Activated gamma-delta T cell (primary cell): ENCODE measurements around the gene ELF5.

Experiments
- DNase-seq: peaks from one replicate; lab custom pipeline; 2025; lab: John Stamatoyannopoulos, UW

Gene ELF5

DNA sequence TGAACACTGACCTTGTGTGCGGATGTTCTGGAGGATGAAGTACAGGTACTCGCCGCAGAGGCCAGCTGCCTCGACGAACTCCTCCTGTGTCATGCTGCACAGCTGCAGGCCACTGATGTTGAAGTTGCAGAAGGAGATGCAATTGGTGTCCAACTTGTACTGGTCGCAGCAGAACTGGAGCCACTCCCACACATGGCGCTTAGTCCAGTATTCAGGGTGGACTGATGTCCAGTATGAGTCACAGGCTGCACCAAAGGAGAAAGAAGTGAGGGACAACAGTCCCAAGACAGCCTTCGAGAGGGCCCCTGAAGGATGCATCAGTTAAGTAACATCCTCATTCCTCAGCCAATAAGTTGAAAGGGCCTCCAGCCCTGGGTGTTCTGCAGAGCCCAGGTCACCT, 20.1 kb downstream of the ELF5 start:
- DNase-seq = no peak

DNA sequence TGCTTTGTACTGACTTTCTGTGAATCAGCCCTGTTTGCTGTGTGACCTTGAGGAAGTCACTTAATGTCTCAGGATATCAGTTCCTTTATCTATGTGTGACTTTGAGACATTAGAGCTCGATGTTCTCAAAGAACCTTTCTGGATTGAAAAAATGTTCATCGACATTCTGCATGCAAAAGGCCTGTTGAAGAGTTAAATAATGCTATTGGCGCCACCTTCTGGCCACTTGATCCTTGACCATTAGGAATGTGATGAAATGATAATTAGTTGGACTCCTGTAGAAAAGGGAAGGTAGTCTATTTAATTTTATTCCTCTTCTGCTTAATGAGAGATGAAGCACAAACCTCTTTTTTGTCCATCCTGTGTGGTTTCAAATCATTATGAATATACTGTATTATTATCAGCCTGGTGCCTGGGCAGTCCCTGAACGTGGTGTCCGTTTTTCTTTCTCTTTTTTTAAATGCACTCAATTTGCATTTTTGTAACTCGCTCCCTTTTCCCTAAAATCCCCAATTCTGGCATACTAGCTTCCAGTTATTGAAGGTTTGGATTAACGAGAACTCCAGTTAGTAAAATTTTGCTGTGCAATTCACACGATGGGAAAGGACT, 20.7 kb downstream of the ELF5 start:
- no peak for DNase-seq

DNA sequence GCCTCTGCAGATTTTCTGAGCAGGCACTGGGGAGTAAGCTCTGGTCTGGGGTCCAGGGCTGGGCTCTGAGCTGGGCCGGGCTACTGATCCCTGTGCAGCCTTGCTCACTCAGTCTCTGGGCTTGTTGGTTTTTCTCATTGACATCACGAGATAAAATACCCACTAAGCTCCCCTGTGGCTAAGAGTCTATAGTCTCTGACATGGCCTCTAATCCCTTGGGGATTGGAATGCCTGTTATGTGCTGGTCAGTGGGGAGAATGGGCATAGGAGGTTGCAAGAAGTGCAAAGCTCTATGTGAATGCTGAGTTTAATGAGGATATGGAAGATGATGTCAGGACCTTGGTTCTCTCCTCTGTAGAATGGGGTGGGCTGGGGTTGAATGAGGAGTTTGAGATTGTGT, 23.3 kb downstream of the ELF5 start:
- no peak for DNase-seq

DNA sequence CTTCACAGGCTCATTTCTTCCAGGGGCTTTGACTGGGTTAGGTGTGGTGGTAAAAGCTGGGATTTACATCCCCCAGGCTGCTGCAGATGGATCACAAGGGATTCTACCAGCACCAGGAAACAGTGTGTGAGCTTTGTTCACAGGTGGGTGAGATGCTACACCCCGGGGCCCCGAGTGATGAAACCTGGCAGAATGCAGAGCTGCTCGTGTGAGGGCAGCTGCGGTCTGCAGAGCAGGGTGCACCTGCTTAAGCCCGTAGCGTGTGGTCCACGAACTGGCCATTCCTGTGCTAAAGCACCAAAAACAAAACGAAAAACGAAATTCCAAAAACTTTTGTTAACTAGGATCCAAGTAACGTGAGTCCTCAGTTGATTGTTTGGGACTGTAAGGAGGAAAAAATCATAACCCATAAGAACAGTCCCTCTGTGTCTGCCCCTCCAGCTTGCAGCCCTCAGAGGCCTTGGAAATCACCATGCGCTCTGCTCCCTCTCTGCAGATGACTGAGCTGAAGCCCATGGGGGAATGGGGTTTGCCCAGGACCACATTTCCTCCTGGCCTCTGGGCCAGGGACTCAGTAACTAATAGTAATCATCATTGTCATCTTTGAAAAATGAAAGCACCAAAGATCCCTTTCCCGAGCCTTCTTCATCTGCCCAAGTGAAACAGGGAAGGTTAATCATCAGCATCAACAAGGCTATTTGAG, 24.6 kb downstream of the ELF5 start:
- DNase-seq = no peak

DNA sequence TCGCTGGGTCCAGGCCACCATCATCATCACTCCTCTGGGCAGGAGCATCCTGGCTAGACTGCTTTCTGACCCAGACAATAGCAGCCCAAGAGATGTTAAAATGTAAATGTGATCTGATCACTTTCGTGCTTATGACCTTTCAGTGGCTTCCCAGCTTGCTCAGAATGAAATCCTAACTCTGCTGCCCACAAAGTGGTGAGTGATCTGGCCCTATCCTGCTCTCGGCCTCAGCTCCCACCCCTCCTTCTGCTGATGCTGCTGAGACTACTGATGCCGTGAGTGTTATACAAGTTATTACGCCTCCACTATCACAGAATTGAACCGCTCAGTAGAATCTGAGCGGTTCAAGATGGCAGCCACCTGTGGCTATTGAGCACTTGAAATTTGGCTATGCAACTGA, 26.2 kb downstream of the ELF5 start:
- DNase-seq = no peak

DNA sequence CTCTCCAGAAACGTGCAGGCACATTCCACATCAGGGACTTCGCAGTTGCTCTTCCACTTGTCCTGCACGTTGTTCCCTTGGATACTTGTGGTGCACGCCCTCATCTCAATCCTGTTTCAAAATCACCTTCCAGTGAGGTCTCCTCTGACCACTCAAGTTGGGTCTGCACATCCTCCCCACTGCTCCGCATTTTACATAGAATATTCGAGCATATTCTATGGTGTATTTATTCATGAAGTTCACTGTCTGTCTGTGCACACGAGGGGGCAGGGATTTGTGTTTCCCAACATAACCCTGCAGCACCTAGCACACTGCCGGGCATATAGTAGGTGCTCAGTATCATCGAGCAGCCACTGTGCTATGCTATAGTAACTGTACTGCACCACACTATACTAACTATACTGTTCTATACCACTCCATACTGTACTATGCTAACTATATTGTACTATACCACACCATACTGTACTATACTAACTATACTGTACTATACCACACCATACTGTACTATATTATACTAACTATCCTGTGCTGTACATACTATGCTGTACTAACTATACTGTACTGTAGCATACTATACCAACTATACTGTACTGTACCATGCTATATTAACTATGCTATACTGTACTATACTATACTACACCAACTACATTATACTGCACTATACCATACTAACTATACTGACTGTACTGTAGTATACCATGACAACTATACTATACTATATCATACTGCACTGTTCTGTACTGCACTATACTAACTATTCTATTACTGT, 30.3 kb downstream of the ELF5 start:
- no peak for DNase-seq

DNA sequence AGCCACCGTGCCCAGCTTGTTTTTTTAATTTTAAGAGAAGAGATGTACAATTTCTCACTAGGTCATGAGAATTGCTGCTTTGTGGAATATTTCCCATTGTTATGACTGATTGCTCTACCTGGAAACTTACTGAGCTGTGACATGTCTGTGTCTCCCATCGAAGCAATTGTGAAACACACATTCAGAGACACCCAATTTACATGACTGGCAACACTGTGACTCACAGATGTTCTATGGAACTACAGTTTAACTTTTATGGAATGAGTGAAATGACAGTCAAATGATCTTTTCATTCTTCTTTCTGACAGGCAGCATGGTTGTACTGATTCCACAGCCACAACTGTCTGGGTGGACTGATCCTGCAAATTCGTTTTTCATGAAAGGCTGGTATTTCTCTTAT, 32.3 kb downstream of the ELF5 start:
- DNase-seq = no peak

DNA sequence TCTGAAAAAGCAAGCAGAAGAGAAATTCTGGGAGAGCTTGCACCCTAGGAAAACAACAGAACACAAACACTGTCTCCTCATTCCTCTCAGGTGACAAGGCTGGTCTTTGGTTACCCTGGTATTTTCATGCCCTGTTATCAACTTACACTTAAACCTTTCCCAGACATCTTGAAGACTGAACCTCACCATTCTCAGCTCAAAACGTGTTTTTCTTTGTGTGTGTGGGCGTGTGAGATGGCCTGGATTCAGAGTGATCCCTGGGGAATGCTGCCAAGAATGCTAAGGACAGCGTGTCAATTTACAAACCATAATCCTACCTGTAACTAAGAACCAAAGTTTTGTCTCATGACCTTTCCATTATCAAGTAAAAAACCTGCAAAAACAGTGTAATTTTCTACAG, 33.3 kb downstream of the ELF5 start:
- no peak for DNase-seq

DNA sequence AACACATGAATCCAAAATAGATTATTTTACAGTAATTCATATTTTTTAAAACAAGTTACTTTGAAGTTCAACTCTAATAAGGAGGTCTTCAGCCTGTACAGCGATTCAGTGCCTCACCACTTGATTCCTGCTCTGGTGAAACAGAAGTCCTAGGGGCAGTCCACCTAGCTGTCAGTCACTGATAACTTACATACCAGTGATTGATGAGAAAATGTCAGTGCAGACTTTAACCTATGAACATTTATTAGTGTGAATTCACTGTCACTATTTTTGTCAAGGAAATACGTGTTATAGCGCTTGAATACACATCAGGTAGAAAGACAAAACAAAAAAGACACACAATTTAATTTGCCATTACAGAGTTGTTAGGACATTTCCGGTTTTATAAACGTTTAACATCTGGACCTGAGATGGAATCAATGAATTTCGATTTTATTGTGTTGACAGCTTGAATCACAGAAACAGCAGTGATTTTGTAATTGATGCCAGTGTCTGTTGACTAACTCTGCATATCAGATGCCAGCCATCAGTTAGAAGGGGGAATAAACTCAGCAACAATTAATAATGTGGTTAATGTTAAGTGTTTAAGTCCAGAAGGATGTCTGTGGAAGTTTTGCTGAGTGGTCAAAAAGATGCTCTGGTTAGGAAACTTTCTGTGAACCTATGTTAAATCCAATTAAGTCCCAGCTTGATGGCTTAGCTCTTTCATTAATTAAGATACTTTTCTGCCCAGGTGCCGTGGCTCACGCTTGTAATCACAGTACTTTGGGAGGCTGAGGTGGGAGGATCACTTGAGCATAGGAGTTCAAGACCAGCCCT, 34.5 kb downstream of the ELF5 start:
- DNase-seq = no peak

DNA sequence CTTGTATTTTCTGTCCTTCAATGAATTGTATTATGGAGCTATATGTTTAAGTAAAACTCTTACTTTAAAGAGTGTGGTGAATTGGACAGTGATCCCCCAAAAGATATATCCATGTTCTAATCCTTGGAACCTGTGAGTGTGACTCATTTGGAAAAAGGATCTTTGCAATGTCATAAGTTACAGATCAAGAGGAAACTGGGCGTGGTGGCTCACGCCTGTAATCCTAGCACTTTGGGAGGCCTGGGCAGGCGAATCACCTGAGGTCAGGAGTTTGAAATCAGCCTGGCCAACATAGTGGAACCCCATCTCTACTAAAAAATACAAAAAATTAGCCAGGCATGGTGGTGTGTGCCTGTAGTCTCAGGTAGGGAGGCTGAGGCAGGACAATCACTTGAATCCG, 36.7 kb downstream of the ELF5 start:
- DNase-seq = no peak

DNA sequence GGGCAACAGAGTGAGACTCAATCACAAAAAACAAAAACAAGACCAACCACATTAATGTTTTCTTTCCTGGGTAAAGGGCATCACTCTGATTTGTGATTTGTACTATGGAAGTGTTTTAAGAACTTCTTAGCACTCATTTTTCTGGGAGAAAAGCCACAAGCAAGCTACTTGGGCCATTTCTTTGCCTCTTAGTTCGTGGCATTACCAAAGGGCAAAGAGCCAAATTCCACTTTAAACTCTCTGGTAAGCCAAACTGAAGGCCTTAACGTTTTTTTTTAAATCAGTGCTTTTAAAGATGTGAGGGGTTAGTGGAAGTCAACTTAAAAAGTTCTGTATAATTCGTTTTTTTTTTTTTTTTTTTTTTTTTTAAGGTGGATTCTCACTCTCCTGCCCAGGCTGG, 37.9 kb downstream of the ELF5 start:
- DNase-seq = no peak

DNA sequence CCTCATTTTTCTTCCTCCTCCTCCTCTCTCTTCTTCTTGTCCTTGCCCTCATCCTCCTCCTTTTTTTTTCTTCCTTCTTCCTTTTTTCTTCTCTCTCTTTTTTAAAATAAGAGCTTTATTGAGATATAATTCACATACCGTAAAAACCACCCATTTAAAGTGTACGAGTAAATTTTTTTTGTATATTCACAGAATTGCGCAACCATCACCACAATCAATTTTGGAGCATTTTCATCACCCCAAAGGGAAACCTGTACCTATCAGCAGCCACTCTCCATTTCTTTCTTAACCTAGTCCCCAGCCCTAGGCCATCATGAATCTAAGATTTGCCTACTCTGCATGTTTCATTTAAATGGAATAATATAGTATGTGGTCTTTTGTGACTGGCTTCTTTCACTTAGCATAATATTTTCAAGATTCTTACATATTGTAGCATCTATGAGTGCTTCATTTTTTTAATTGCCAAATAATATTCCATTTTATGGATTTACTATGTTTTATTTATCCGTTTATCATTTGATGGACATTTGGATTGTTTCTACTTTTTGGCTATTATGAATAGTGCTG, 39.9 kb downstream of the ELF5 start:
- no peak for DNase-seq

DNA sequence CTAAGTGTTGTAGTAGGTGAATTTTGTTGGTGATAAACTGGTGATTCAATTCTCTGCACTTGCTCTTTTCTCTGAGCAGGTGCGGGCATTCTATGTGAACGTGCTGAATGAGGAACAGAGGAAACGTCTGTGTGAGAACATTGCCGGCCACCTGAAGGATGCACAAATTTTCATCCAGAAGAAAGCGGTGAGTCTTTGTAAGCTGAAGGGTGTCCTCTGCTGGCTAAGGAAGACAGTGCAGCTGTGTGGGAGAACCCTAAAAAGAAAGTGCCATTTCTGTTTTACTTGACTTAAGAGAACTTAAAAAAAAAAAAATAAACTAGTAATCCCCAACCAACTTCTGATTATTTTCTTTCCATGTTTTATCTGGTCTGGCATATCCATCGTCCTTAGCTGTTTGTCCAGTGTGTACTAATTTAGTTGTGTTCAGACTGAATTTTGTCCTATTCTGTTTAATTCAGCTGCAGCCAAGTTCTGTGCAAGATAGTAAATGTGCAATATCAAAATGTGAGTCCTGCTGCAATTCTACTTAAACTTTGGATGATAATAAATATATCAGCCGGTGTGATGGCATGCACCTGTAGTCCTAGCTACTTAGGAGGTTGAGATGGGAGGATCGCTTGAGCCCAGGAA, 45.3 kb downstream of the ELF5 start:
- no peak for DNase-seq

DNA sequence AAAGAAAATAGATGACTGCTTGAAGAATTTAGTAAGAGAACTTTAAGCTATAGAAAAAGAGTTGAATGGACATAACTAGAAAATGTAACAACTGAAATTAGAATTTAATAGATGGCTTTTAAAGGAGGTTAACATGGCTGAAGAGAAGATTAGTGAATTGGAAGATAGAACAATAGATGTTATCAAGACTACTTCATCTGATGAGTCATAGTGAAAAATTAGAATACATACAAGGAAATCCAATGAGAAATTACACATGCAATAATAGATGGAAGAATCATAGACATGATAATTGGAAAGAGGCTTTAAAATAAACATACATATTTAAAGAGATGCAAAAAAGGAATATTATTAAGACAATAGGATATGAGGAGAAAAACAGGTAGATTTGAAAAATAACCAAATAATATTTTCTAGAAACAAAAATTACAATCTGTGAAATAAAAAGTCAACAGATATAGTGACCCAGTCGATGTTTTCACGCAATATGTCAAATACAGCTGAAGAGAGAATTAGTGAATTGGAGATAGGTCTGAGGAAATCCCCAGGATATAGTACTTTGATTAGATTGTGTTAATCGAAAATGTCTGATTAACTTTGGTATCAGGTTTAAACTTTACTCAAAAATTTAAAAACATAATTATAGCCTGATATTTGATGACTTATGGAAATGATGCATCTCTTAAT, 46.6 kb downstream of the ELF5 start:
- no peak for DNase-seq

DNA sequence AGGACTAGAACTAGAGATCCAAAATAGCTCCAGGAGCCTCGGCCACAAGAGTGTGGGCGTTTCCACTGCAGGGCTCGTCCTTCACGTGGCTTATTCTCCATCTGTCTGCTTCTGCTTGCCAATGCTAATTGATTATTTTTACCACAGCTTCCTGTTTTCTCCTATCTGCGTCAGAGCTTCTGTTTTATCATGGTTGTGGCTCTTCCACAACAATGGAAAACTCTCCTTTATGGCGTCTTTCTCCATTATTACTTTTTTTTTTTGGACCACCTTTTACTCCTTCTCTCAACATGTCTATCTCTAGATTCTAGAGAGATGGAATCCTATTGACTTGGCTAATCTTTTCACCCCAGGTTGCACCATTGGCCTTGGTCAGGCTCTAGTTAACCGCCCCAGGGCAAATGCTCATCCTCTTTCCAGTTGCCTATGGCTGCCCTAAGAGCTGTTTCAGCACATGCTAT, 49.0 kb downstream of the ELF5 start:
- DNase-seq = no peak

DNA sequence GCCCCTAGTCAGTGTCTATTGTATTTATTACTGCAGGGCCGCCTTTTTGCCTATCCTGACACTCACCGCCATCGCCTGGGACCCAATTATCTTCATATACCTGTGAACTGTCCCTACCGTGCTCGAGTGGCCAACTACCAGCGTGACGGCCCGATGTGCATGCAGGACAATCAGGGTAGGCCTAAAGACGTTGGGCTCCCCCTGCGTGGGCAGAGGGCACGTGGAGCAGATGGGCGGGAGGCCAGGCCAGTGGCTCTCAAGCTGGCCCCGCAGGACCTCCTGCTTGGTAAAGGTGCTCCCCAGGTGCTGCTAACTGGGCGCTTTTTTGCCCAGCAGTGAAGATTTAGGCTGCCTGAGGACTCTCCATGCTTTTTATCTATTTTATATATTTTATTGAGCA, 52.4 kb downstream of the ELF5 start:
- DNase-seq = no peak

DNA sequence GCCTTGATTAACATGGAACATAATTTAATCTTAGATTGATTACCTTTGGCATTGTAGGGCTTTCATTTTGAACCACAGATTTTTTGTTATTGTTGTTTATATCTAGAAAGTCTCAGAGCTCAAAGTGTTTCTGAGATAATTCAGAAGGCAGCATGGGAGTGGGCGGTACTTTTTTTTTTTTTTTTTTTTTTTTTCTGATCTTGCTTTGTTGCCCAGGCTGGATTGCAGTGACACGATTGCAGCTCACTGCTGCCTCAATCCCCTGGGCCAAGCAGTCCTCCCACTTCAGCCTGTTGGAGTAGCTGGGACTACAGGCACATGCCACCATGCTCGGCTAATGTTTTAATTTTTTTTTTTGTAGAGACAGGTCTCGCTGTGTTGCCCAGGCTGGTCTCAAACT, 53.3 kb downstream of the ELF5 start:
- no peak for DNase-seq

DNA sequence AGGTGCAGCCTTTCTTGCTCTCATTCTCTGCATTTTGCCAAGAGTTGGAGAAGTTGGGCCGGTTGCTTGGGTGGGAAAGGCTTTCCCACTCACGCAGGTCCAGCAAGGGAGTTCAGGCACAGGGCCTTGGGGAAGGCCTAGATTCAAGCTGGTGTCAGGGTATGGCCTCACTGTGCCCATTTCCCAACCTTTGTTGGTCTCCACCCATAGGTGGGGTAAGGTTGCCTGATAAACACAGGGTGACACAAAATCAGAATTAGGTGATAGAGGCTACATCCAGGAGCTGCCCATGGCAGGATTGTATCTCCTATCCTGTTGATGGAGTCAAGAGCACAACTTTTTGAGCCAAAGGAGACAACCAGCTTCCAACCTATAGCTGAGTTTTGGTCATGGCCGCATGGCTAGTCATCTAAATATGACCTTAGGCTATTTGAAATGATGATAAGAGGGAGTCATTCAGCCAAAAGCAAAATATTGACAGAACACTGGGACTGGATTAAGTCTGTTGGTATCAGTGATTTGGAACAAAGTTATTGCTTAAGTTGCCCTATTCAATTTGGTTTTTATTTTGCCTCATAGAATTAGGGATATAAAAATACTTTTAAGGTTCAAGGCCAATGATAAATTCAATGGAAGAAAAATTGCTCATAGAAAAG, 54.0 kb downstream of the ELF5 start:
- DNase-seq = no peak

DNA sequence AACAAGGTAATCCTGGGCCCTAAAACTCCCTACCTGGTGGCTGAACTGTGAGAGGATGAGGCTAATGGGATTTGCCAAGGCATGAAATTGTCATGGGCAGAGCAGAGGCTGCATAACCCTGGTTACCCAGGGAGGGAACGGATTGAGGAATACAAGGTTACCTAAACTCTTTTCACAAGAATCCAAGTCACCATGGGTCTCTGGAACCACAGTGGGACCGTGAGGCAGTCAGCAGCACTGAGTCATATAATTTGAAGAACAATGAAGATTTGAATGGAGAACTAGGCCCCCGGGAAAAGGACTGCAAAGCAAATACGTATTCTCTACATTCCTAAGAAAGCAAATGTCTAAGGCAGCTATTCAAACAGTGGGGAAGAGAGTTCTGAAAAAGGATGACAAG, 55.1 kb downstream of the ELF5 start:
- no peak for DNase-seq

DNA sequence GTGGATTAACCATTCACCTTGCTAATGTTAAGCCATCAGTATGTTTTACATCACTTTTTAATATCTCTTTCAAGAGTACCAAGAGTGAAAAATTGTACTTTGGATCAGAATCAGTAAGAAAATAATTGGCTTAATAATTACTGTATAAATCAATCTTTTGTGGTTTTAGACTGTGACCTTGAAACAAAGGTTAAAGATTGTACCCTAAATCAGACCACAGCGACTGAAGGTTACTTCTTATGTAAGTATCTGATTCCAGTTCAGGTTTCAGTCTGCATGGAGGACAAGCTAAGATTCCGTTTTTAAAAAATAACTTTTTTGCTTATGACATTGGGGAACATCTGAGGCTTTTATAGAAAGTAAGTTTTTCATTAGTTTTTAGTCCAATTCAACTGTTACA, 56.0 kb downstream of the ELF5 start:
- DNase-seq = no peak
